Smooth muscle cell (in vitro differentiated cells): ENCODE data around the gene RTL10. TPM values are rescaled to one million over a fixed set of nuclear protein-coding genes. Genes with fewer than 3 reads are reported as not detected.

Experiments
- DNase-seq: peaks from one replicate; lab custom pipeline; 2025; ENCODE audit not compliant: unreplicated experiment; lab: John Stamatoyannopoulos, UW
- H2AFZ ChIP-seq: fragments of 200-600 bp; sonication (generic); 2 replicates; pipeline ENCODE4 v1.6.0; 2016; ENCODE audit warnings: antibody characterized with exemption, low read depth, mild to moderate bottlenecking
- H3F3A ChIP-seq: fragments of 200-600 bp; sonication (generic); 2 replicates; pipeline ENCODE4 v1.6.0; 2017; ENCODE audit warnings: antibody characterized with exemption, low read depth
- H3K27ac ChIP-seq: fragments of 200-600 bp; sonication (generic); 2 replicates; pipeline ENCODE4 v1.5.1; 2016; ENCODE audit warnings: low read depth, mild to moderate bottlenecking
- H3K27me3 ChIP-seq: fragments of 200-600 bp; sonication (generic); 2 replicates; pipeline ENCODE4 v1.6.1; 2016; ENCODE audit warnings: low read depth, mild to moderate bottlenecking
- H3K36me3 ChIP-seq: fragments of 200-600 bp; sonication (generic); 2 replicates; pipeline ENCODE4 v1.5.1; 2016; ENCODE audit warnings: low read depth
- H3K4me1 ChIP-seq: fragments of 200-600 bp; sonication (generic); 2 replicates; pipeline ENCODE4 v1.5.1; 2016; ENCODE audit warnings: low read depth
- H3K4me2 ChIP-seq: fragments of 200-600 bp; sonication (generic); 2 replicates; pipeline ENCODE4 v1.6.0; 2016; ENCODE audit warnings: mild to moderate bottlenecking
- H3K4me3 ChIP-seq: fragments of 200-600 bp; sonication (generic); 2 replicates; pipeline ENCODE4 v1.5.1; 2016; ENCODE audit warnings: mild to moderate bottlenecking
- H3K79me2 ChIP-seq: fragments of 200-600 bp; sonication (generic); 2 replicates; pipeline ENCODE4 v1.6.0; 2016; ENCODE audit warnings: low read depth, mild to moderate bottlenecking
- H3K9ac ChIP-seq: fragments of 200-600 bp; sonication (generic); 2 replicates; pipeline ENCODE4 v1.6.0; 2016; ENCODE audit warnings: low read depth
- H3K9me3 ChIP-seq: fragments of 200-600 bp; sonication (generic); replicated peaks from 2 replicates; pipeline ENCODE4 v1.5.1; 2016; ENCODE audit warnings: low read depth
- H4K20me1 ChIP-seq: fragments of 200-600 bp; sonication (generic); 2 replicates; pipeline ENCODE4 v1.6.0; 2016; ENCODE audit warnings: low read depth
- CTCF ChIP-seq: fragments of 200-600 bp; sonication (generic); IDR thresholded peaks from 2 replicates; pipeline ENCODE4 v1.5.1; 2017; ENCODE audit warnings: borderline replicate concordance, mild to moderate bottlenecking, antibody characterized with exemption; ENCODE audit not compliant: insufficient read depth, poor library complexity, severe bottlenecking
- WGBS: methylation state at CpG from one replicate; pipeline ENCODE4 v1.1.7; 2016; ENCODE audit warnings: low lambda C conversion rate; 5-methylcytosine and 5-hydroxymethylcytosine counted together
- polyA plus RNA-seq: library from polyadenylated mRNA; unstranded; fragments of >200 nt; fragmentation: Nextera tagmentation; extraction: Ambion mirVana; gene quantifications from 2 replicates; pipeline ENCODE4 v1.2.1, GENCODE V29; 2016
- total RNA-seq: library from RNA; depleted of rRNA; stranded (reverse); fragments of >200 nt; gene quantifications from 2 replicates; pipeline ENCODE4 v1.2.3, GENCODE V29; 2014

The RTL10 gene
- total and polyA plus RNA-seq, 2 experiments from 2014 or later: 3.8 to 7.5 TPM

GRCh38 chr22:19846620-19847344 is 7.9 kb downstream of the RTL10 start:
- DNase-seq: no peak
- Histone ChIP-seq H3K4me3 (no peak overlapping the region), H3K4me2 (no peak overlapping the region), H3K36me3 (no peaks in the 10 kb centered on the region), H3K79me2 (no peaks in the 10 kb centered on the region), H3K9ac (no peak overlapping the region), H2AFZ (no peak overlapping the region), H3K4me1 (no peaks in the 10 kb centered on the region), H3K27me3 (no peaks in the 10 kb centered on the region), H3F3A (no peaks in the 10 kb centered on the region), H3K9me3 (no peaks in the 10 kb centered on the region), H4K20me1 (peaks cover 48% of the 10 kb centered on the region), H3K27ac (no peak overlapping the region)
- TF ChIP-seq CTCF: no peak
- WGBS: 90% methylated on average over 9 of the region's 9 CpGs

- Histone ChIP-seq H3K9ac (no peak overlapping the region), H3K79me2 (no peaks in the 10 kb centered on the region), H3K27ac (no peak overlapping the region), H3K27me3 (no peaks in the 10 kb centered on the region), H4K20me1 (peaks cover 40% of the 10 kb centered on the region), H3K9me3 (no peaks in the 10 kb centered on the region), H3K4me3 (no peak overlapping the region), H3K36me3 (no peaks in the 10 kb centered on the region), H3F3A (no peaks in the 10 kb centered on the region), H3K4me2 (no peak overlapping the region), H3K4me1 (no peaks in the 10 kb centered on the region), H2AFZ (no peak overlapping the region)
- no peak for TF ChIP-seq CTCF
- DNase-seq: no peak
- 86% methylated on average over 8 of the region's 8 CpGs for WGBS
Observed at GRCh38 chr22:19845054-19845722, 9.5 kb downstream of the RTL10 start.

GRCh38 chr22:19844377-19845053 is 10.2 kb downstream of the RTL10 start:
- Histone ChIP-seq H4K20me1 (peaks cover 40% of the 10 kb centered on the region), H3K4me1 (no peaks in the 10 kb centered on the region), H3K4me2 (no peak overlapping the region), H2AFZ (no peak overlapping the region), H3K4me3 (no peak overlapping the region), H3K27me3 (no peaks in the 10 kb centered on the region), H3K79me2 (no peaks in the 10 kb centered on the region), H3K36me3 (no peaks in the 10 kb centered on the region), H3F3A (no peaks in the 10 kb centered on the region), H3K27ac (no peak overlapping the region), H3K9ac (no peak overlapping the region), H3K9me3 (no peaks in the 10 kb centered on the region)
- WGBS: 90% methylated on average over 18 of the region's 18 CpGs
- no peak for TF ChIP-seq CTCF
- DNase-seq: no peak
